GM12874 (cell line): Measurements from ENCODE around the gene KRTAP3-3.

Source experiments
- TF ChIP-seq, protein P1 (sequence below): IDR thresholded peaks from 2 replicates; pipeline ENCODE4 v1.5.1; 2011; ENCODE audit warnings: low read depth, mild to moderate bottlenecking, control low read depth, low read length, moderate library complexity; ENCODE audit not compliant: insufficient read depth

KRTAP3-3 gene

DNA sequence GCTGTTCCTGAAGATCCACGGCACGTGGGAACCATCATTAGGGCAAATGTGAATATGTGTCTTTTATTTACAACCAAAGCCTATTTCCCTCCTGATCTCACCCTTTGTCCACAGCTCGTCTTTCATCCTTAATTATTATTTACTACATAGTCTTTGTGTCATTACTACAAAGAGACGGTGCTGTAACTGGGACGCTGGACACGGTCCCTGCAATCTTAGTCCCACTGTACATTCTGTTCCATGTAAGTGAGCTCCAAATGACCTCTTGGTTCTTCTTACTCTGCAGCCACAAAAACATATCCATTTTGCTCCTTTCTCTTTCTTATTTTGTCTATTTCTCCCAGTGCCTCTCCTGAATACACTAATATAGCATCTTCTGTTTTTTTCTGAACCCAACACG, 43.8 kb downstream of the KRTAP3-3 start:
- TF ChIP-seq, protein P1, sequence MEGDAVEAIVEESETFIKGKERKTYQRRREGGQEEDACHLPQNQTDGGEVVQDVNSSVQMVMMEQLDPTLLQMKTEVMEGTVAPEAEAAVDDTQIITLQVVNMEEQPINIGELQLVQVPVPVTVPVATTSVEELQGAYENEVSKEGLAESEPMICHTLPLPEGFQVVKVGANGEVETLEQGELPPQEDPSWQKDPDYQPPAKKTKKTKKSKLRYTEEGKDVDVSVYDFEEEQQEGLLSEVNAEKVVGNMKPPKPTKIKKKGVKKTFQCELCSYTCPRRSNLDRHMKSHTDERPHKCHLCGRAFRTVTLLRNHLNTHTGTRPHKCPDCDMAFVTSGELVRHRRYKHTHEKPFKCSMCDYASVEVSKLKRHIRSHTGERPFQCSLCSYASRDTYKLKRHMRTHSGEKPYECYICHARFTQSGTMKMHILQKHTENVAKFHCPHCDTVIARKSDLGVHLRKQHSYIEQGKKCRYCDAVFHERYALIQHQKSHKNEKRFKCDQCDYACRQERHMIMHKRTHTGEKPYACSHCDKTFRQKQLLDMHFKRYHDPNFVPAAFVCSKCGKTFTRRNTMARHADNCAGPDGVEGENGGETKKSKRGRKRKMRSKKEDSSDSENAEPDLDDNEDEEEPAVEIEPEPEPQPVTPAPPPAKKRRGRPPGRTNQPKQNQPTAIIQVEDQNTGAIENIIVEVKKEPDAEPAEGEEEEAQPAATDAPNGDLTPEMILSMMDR: no peak

DNA sequence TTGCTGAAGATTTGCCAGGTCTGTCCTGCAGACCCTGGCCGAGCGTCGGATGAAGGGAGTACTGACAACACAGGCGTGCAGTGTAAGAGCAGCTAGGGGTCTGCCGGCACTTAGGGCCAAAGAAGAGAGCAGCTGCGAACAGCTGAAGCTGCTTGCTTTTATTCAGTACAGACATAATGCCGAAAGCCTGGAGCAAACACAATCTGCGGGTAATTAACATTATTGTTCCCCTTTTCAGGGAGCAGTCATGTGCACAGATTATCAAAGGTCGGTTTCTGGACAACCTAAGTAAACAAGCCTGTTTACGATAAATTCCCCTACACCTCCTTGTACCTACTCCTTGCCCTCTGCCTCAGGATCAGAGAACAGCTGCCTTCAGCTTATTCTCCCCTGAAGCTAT, 44.5 kb downstream of the KRTAP3-3 start:
- TF ChIP-seq, protein P1: no peak

DNA sequence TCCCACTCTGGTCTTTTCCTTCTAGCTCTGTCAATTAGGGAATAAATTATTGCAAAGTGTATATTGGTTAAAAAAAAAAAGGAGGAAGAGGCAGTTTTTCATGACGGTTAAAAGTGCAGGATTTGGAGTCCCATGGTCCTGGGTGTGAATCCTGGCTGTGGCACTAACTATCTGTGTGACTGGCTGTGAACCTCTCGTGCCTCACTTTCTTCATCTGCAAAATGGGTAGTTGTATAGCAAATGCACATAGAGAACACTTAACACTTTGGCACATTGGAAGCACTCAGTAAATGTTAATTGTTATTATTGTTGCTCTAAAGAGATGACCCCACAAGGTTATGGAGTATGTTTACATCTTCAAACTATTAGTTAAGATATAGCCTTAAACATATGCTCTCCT, 46.0 kb downstream of the KRTAP3-3 start:
- TF ChIP-seq, protein P1: no peak

DNA sequence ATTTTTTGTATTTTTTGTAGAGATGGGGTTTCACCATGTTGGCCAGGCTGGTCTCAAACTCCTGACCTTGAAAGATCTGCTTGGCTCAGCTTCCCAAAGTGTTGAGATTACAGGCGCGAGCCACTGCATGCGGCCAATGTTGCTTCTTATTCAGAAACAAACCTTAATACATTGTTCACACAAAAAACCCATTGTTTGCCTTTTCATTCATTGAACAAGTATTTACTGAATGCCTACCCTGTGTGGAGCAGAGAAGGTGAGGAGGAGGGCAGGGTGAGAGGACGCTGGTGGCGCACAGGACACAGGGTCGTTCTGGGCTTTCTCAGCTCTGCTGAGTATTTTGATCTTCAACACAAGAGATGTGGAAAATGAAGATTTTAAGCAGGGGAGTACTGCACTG, 48.5 kb downstream of the KRTAP3-3 start:
- TF ChIP-seq, protein P1: no peak

DNA sequence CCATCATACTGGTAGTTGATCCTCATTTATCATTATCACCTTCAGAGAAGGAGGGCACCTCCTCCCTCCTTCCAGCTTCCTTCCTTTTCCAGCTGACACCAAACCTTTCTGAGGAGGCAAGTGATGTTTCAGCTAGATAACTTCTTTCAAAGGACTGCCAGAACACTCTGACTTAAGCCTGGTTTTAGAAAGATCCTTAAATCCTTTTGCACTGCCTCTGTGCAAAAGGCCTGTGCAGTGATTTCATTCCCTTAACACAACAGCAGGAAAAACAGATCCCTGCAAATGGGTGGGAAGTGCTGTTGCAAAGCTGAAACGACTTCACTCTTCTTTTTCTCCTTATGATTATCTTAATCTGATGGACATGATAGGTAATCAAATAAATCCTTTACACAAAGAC, 49.4 kb downstream of the KRTAP3-3 start:
- TF ChIP-seq, protein P1: no peak
